ENCODE measurements around the gene GLI3.

DNA sequence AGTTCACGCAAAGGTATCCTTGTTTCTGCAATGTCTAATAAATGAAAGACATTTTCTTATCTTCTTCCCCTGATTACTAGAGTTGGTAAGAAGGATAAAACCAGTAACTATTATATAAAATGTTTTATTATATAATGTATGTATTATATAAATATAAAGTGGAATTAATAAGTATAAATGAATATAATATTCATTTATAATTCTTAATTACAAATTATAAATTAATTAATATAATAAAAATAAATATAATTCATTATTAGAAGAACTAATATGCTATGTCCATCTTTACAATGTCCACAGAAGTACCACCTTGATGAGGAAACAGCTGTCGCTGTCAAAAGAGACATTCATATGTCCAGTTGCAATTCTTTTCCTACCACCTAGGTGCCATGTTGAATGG lies 177.7 kb downstream of the GLI3 start:
- TF ChIP-seq, protein P1, sequence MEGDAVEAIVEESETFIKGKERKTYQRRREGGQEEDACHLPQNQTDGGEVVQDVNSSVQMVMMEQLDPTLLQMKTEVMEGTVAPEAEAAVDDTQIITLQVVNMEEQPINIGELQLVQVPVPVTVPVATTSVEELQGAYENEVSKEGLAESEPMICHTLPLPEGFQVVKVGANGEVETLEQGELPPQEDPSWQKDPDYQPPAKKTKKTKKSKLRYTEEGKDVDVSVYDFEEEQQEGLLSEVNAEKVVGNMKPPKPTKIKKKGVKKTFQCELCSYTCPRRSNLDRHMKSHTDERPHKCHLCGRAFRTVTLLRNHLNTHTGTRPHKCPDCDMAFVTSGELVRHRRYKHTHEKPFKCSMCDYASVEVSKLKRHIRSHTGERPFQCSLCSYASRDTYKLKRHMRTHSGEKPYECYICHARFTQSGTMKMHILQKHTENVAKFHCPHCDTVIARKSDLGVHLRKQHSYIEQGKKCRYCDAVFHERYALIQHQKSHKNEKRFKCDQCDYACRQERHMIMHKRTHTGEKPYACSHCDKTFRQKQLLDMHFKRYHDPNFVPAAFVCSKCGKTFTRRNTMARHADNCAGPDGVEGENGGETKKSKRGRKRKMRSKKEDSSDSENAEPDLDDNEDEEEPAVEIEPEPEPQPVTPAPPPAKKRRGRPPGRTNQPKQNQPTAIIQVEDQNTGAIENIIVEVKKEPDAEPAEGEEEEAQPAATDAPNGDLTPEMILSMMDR (conservative IDR thresholded peaks at IDR 0.05) = no peak
- TF ChIP-seq EZH2 (IDR thresholded peaks at IDR 0.05; ENCODE audit: low read depth) = no peak
